Muscle layer of colon (tissue), 2 donors: Measurements from ENCODE around the gene SP8.
"Not testable (repeated sequence)": the region's sequence is repeated elsewhere in the genome, so short reads cannot be mapped to it uniquely, and the experiment has no call there.

ENCODE experiments used
- H3K27ac ChIP-seq: one replicate; pipeline ENCODE4 v1.7.0; 2013; ENCODE audit warnings: low read depth, mild to moderate bottlenecking, low read length, moderate library complexity
- H3K27me3 ChIP-seq, 2 donors: one replicate each; pipeline ENCODE4 v1.7.0; 2013; ENCODE audit warnings: low read length in 2 of 2, mild to moderate bottlenecking in 2 of 2; ENCODE audit not compliant: insufficient read depth in 2 of 2, control insufficient read depth in 1 of 2
- H3K36me3 ChIP-seq: one replicate; pipeline ENCODE4 v1.7.0; 2013; ENCODE audit warnings: mild to moderate bottlenecking, low read length; ENCODE audit not compliant: insufficient read depth
- H3K4me1 ChIP-seq: one replicate; pipeline ENCODE4 v1.7.0; 2013; ENCODE audit warnings: mild to moderate bottlenecking, low read length; ENCODE audit not compliant: insufficient read depth
- H3K4me3 ChIP-seq, 2 donors: one replicate each; pipeline ENCODE4 v1.7.0; 2013; ENCODE audit warnings: low read length in 2 of 2, low read depth in 1 of 2, mild to moderate bottlenecking in 1 of 2, moderate library complexity in 1 of 2
- H3K9ac ChIP-seq: one replicate; pipeline ENCODE4 v1.7.0; 2013; ENCODE audit warnings: low read length
- H3K9me3 ChIP-seq: one replicate; pipeline ENCODE4 v1.7.0; 2013; ENCODE audit warnings: mild to moderate bottlenecking, low read length
- donor health status: abdominal sarcoma.
- donor health status: Adenocarcinoma of cecum.

The SP8 gene

GRCh38 chr7:20786779-20787659 is at the start of gene SP8:
Gene SP8, minus strand, starts transcription at chr7:20786886. Its CDS starts 88 bp downstream, at chr7:20786798.
- Histone ChIP-seq H3K27me3 (peaks cover 84 to 98% of the 10 kb centered on the region in 2 donors), H3K4me1 (peaks cover 23% of the 10 kb centered on the region), H3K36me3 (no peaks in the 10 kb centered on the region), H3K9me3 (peaks cover 12% of the 10 kb centered on the region), H3K9ac (no peak within 1 kb of the TSS), H3K4me3 (no peak within 1 kb of the TSS), H3K27ac (no peak within 1 kb of the TSS)

- not testable (repeated sequence) for H3K27me3 ChIP-seq, H3K36me3 ChIP-seq, H3K4me3 ChIP-seq, H3K27ac ChIP-seq, H3K4me1 ChIP-seq, H3K9ac ChIP-seq, H3K9me3 ChIP-seq
Observed at GRCh38 chr7:20836424-20836823, 49.7 kb upstream of the SP8 start.

- H3K27me3 ChIP-seq, result no peaks in the 10 kb centered on the region
- H3K4me1 ChIP-seq, result no peaks in the 10 kb centered on the region
- no peak overlapping the region for H3K27ac ChIP-seq
- H3K4me3 ChIP-seq, result no peak overlapping the region
- H3K9ac ChIP-seq, result no peak overlapping the region
- H3K9me3 ChIP-seq, result no peaks in the 10 kb centered on the region
- H3K36me3 ChIP-seq, result no peaks in the 10 kb centered on the region
Observed at GRCh38 chr7:20835111-20835750, 48.5 kb upstream of the SP8 start.

GRCh38 chr7:20834656-20835055 is 48.0 kb upstream of the SP8 start:
- Histone ChIP-seq H3K9me3 (no peaks in the 10 kb centered on the region), H3K36me3 (no peaks in the 10 kb centered on the region), H3K27me3 (no peaks in the 10 kb centered on the region), H3K4me3 (no peak overlapping the region), H3K4me1 (no peaks in the 10 kb centered on the region), H3K27ac (no peak overlapping the region), H3K9ac (no peak overlapping the region)

GRCh38 chr7:20831956-20832355 is 45.3 kb upstream of the SP8 start:
- no peak overlapping the region for H3K9ac ChIP-seq
- no peaks in the 10 kb centered on the region for H3K9me3 ChIP-seq
- no peaks in the 10 kb centered on the region for H3K27me3 ChIP-seq
- no peaks in the 10 kb centered on the region for H3K36me3 ChIP-seq
- no peak overlapping the region for H3K27ac ChIP-seq
- no peak overlapping the region for H3K4me3 ChIP-seq
- H3K4me1 ChIP-seq, result no peaks in the 10 kb centered on the region

- H3K4me3 ChIP-seq, result no peak overlapping the region
- H3K36me3 ChIP-seq, result no peaks in the 10 kb centered on the region
- H3K27me3 ChIP-seq, result no peaks in the 10 kb centered on the region
- H3K4me1 ChIP-seq, result no peaks in the 10 kb centered on the region
- no peak overlapping the region for H3K9ac ChIP-seq
- H3K9me3 ChIP-seq, result no peaks in the 10 kb centered on the region
- H3K27ac ChIP-seq, result no peak overlapping the region
Observed at GRCh38 chr7:20831451-20831850, 44.8 kb upstream of the SP8 start.

GRCh38 chr7:20828947-20829346 is 42.3 kb upstream of the SP8 start:
- Histone ChIP-seq H3K4me1 (no peaks in the 10 kb centered on the region), H3K9ac (no peak overlapping the region), H3K27me3 (no peaks in the 10 kb centered on the region), H3K27ac (no peak overlapping the region), H3K4me3 (no peak overlapping the region), H3K36me3 (no peaks in the 10 kb centered on the region), H3K9me3 (no peaks in the 10 kb centered on the region)

- Histone ChIP-seq H3K36me3 (no peaks in the 10 kb centered on the region), H3K9me3 (no peaks in the 10 kb centered on the region), H3K27me3 (no peaks in the 10 kb centered on the region), H3K4me3 (no peak overlapping the region), H3K27ac (no peak overlapping the region), H3K4me1 (no peaks in the 10 kb centered on the region), H3K9ac (no peak overlapping the region)
Observed at GRCh38 chr7:20827172-20827571, 40.5 kb upstream of the SP8 start.

GRCh38 chr7:20826243-20826642 is 39.6 kb upstream of the SP8 start:
- H3K27me3 ChIP-seq, result no peaks in the 10 kb centered on the region
- no peaks in the 10 kb centered on the region for H3K4me1 ChIP-seq

GRCh38 chr7:20825555-20825954 is 38.9 kb upstream of the SP8 start:
- Histone ChIP-seq H3K27me3 (no peaks in the 10 kb centered on the region), H3K4me3 (no peak overlapping the region), H3K4me1 (no peaks in the 10 kb centered on the region), H3K9me3 (no peaks in the 10 kb centered on the region), H3K36me3 (no peaks in the 10 kb centered on the region), H3K9ac (no peak overlapping the region), H3K27ac (no peak overlapping the region)

More at GRCh38 chr7:20826243-20826642, 39.6 kb upstream of the SP8 start:
- Histone ChIP-seq H3K36me3 (no peaks in the 10 kb centered on the region), H3K9ac (no peak overlapping the region), H3K27ac (no peak overlapping the region), H3K9me3 (no peaks in the 10 kb centered on the region), H3K4me3 (no peak overlapping the region)

- not testable (repeated sequence) for H3K27me3 ChIP-seq, H3K27ac ChIP-seq, H3K4me3 ChIP-seq
Observed at GRCh38 chr7:20821390-20821789, 34.7 kb upstream of the SP8 start.

More at GRCh38 chr7:20821390-20821789, 34.7 kb upstream of the SP8 start:
- H3K36me3 ChIP-seq, H3K9ac ChIP-seq, H3K9me3 ChIP-seq, H3K4me1 ChIP-seq: not testable (repeated sequence)
